ENCODE measurements around the gene KRT12. TPM values are rescaled to one million over a fixed set of nuclear protein-coding genes. Genes with fewer than 3 reads are reported as not detected.

Gene KRT12
- polyA plus RNA-seq, 2 of the 4 experiments (the other 2 are of a cell fraction) = not detected

DNA sequence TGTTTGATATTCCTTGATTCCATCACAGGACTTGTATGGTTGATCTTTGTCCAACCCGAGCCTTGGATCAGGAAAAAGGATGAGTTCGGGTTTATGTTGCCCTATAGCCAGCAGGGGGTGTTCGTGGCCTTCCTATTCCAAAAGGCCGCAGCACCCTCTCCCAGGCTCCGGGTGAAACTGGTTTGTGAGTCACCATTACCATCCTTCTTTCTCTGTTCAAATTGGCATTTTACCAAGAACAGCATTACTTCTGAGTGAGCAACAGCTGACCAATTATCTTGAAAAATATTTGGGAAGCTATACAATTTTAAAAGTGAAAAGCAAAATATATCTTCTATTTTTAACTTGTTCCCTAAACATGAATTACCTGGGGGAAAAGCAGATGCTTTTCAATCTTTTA, 42.3 kb upstream of the KRT12 start (continued):
- TF ChIP-seq TP53 (CRISPR knock-in tag; IDR thresholded peaks at IDR 0.05) (no peak), EHMT2 (IDR thresholded peaks at IDR 0.05; ENCODE audit: low read depth) (no peak), ZSCAN20 (CRISPR knock-in tag; IDR thresholded peaks at IDR 0.05) (no peak), EHF (CRISPR knock-in tag; IDR thresholded peaks at IDR 0.05) (no peak), JUN (IDR thresholded peaks at IDR 0.05) (0 out of 5 replicates have a peak, but pooled peaks of 1 of the 2 experiments have one; percentile 24), HEYL (CRISPR knock-in tag; IDR thresholded peaks at IDR 0.05) (no peak), FOXS1 (CRISPR knock-in tag; IDR thresholded peaks at IDR 0.05) (no peak), ZFP36 (IDR thresholded peaks at IDR 0.05; ENCODE audit: borderline replicate concordance, partially characterized antibody) (no peak), KDM1A (IDR thresholded peaks at IDR 0.05; ENCODE audit: low read depth) (no peak), RNF2 (IDR thresholded peaks at IDR 0.05; ENCODE audit: borderline replicate concordance, low read depth) (no peak), NPAS2 (CRISPR knock-in tag; IDR thresholded peaks at IDR 0.05; ENCODE audit: borderline replicate concordance) (no peak)
- TF ChIP-seq, protein P1, sequence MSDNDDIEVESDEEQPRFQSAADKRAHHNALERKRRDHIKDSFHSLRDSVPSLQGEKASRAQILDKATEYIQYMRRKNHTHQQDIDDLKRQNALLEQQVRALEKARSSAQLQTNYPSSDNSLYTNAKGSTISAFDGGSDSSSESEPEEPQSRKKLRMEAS (IDR thresholded peaks at IDR 0.05) = no peak

DNA sequence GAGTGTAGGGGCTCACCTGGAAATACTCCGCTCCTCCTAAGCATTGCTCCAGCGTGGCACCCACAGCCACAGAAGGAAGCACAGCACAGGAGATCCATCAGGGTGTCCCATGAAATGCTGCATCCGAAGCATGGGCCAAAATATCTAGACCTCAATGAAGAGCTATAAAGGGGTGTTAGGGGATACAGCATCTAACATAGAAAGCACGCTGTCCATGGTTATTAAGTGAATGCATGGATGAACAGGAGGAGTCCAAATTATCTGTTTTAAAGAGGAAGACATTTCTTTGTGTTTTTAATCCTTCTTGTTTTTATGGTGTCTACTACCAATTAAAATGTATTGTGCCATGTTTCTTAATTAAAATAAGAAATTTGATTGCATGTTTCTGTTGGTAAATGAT, 39.6 kb upstream of the KRT12 start:
- ChIA-PET POLR2A (interaction anchor here (0.5 to 0.6 kb wide), 2 partner anchors 742 to 749 kb away, joined by 3 to 9 read pairs; no protein-coding TSS in a partner anchor), CTCF (interaction anchor here (0.8 to 13.1 kb wide), 10 partner anchors 48 to 757 kb away, joined by 3 to 246 read pairs (median 15); partner anchors contain the start of gene KRT34)
- Histone ChIP-seq H3K27ac (peak overlapping the region; percentile 21 to 50; a peak in 5 of 6 replicates), H3K9me3 (no peaks in the 10 kb centered on the region), H3K4me2 (no peak overlapping the region), H3K4me3 (no peak overlapping the region), H3K4me1 (peaks cover 45% of the 10 kb centered on the region)
- 87% methylated on average over 4 of the region's 4 CpGs for WGBS (ENCODE audit: missing lambda C conversion rate)
- DNase-seq (ENCODE audit: low read depth in 1 of 2, low spot score in 1 of 2) (no peak), ATAC-seq (no peak), FAIRE-seq (no peak)
- TF ChIP-seq POLR2A (IDR thresholded peaks at IDR 0.05; ENCODE audit: low read length) = no peak
- TF ChIP-seq, protein P2, sequence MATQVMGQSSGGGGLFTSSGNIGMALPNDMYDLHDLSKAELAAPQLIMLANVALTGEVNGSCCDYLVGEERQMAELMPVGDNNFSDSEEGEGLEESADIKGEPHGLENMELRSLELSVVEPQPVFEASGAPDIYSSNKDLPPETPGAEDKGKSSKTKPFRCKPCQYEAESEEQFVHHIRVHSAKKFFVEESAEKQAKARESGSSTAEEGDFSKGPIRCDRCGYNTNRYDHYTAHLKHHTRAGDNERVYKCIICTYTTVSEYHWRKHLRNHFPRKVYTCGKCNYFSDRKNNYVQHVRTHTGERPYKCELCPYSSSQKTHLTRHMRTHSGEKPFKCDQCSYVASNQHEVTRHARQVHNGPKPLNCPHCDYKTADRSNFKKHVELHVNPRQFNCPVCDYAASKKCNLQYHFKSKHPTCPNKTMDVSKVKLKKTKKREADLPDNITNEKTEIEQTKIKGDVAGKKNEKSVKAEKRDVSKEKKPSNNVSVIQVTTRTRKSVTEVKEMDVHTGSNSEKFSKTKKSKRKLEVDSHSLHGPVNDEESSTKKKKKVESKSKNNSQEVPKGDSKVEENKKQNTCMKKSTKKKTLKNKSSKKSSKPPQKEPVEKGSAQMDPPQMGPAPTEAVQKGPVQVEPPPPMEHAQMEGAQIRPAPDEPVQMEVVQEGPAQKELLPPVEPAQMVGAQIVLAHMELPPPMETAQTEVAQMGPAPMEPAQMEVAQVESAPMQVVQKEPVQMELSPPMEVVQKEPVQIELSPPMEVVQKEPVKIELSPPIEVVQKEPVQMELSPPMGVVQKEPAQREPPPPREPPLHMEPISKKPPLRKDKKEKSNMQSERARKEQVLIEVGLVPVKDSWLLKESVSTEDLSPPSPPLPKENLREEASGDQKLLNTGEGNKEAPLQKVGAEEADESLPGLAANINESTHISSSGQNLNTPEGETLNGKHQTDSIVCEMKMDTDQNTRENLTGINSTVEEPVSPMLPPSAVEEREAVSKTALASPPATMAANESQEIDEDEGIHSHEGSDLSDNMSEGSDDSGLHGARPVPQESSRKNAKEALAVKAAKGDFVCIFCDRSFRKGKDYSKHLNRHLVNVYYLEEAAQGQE (IDR thresholded peaks at IDR 0.05) = peak; percentile 70; the same call in 1 of the 2 replicates

DNA sequence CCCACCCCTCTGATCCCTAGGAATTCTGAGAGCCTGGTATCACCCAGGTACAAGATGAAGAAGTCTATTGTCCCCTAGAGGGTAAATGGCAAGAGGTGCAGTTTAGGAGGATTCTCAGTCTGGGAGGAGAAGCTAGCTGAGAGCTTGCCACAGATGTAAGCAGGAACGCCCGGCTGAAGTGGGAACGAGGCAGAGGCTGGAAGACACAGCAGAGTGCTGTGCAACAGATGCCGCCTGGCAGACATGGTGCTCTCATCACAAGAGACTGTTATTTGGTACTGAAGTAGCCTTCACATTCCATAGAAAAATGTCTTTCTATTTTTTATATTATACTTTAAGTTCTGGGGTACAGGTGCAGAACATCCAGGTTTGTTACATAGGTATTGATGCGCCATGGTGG, 38.3 kb upstream of the KRT12 start:
- 96% methylated on average over 5 of the region's 5 CpGs for WGBS (ENCODE audit: missing lambda C conversion rate)
- TF ChIP-seq EHMT2 (IDR thresholded peaks at IDR 0.05; ENCODE audit: low read depth) (no peak), SREBF2 (IDR thresholded peaks at IDR 0.05) (no peak), RFX5 (IDR thresholded peaks at IDR 0.05) (no peak), MAZ (IDR thresholded peaks at IDR 0.05; ENCODE audit: borderline replicate concordance, low read depth, low read length) (no peak), MAFK (IDR thresholded peaks at IDR 0.05; ENCODE audit: partially characterized antibody) (no peak), RCOR1 (IDR thresholded peaks at IDR 0.05; ENCODE audit: low read depth, low read length) (no peak), HDAC2 (IDR thresholded peaks at IDR 0.05) (no peak), FOSB (CRISPR knock-in tag; IDR thresholded peaks at IDR 0.05) (no peak), CHD4 (IDR thresholded peaks at IDR 0.05; ENCODE audit: borderline replicate concordance) (no peak), CBX2 (IDR thresholded peaks at IDR 0.05; ENCODE audit: borderline replicate concordance, low read depth) (no peak), FOSL2 (IDR thresholded peaks at IDR 0.05) (no peak), FOSL2 (CRISPR knock-in tag; IDR thresholded peaks at IDR 0.05) (no peak), ZNF302 (CRISPR knock-in tag; IDR thresholded peaks at IDR 0.05) (no peak), GATA3 (IDR thresholded peaks at IDR 0.05; ENCODE audit: borderline replicate concordance) (no peak), POLR2AphosphoS2 (conservative IDR thresholded peaks at IDR 0.05; ENCODE audit: low read length) (no peak), KDM1A (IDR thresholded peaks at IDR 0.05; ENCODE audit: low read depth) (no peak)
- TF ChIP-seq, protein P3, sequence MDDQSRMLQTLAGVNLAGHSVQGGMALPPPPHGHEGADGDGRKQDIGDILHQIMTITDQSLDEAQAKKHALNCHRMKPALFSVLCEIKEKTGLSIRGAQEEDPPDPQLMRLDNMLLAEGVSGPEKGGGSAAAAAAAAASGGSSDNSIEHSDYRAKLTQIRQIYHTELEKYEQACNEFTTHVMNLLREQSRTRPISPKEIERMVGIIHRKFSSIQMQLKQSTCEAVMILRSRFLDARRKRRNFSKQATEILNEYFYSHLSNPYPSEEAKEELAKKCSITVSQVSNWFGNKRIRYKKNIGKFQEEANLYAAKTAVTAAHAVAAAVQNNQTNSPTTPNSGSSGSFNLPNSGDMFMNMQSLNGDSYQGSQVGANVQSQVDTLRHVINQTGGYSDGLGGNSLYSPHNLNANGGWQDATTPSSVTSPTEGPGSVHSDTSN (IDR thresholded peaks at IDR 0.05) = no peak
- TF ChIP-seq, protein P4, sequence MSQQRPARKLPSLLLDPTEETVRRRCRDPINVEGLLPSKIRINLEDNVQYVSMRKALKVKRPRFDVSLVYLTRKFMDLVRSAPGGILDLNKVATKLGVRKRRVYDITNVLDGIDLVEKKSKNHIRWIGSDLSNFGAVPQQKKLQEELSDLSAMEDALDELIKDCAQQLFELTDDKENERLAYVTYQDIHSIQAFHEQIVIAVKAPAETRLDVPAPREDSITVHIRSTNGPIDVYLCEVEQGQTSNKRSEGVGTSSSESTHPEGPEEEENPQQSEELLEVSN (IDR thresholded peaks at IDR 0.05; ENCODE audit: borderline replicate concordance, low read depth) = no peak
- TF ChIP-seq, protein P1 (IDR thresholded peaks at IDR 0.05) = no peak
- Histone ChIP-seq H3K4me2 (no peak overlapping the region), H3K4me1 (peaks cover 51% of the 10 kb centered on the region), H3K27ac (peak overlapping the region; percentile 91 to 93; a peak in 5 of 6 replicates), H3K9me3 (no peaks in the 10 kb centered on the region), H3K4me3 (no peak overlapping the region)
- no peak for DNase-seq (ENCODE audit: low read depth in 1 of 2, low spot score in 1 of 2)
- no peak for FAIRE-seq
- ATAC-seq = no peak
- ChIA-PET CTCF (interaction anchor here (0.7 to 6.6 kb wide), 9 partner anchors 48 to 761 kb away, joined by 3 to 94 read pairs (median 14); no protein-coding TSS in a partner anchor), POLR2A (no interaction called here)
